IPS DF 19.7 (cell line): Measurements from ENCODE around the gene NPHS1.
"Not testable (repeated sequence)": the region's sequence is repeated elsewhere in the genome, so short reads cannot be mapped to it uniquely, and the experiment has no call there.

Experiments used
- DNase-seq: peaks from one replicate; pipeline ENCODE4 v3.0.0-alpha.2; 2013; ENCODE audit warnings: low read depth, low spot score

Gene NPHS1

DNA sequence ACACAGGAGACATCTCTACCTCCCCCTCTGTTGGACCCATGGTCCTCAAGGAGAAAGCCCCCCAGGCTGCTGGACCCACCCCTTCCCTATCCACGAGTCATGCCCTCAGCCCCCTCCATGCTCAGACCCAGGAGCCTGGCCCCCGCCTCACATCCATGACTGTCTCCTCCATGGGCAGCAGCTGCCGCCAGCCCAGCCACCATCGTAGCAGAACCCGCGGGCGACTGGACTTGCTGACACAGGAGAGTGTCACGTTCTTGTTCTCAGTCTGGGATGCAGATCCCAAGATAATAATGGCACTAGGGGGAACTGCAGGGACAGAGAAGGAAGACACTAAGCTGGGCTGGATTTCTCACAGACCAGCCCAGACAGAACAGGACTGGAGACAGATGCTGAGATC, 3.8 kb downstream of the NPHS1 start:
- no peak for DNase-seq

DNA sequence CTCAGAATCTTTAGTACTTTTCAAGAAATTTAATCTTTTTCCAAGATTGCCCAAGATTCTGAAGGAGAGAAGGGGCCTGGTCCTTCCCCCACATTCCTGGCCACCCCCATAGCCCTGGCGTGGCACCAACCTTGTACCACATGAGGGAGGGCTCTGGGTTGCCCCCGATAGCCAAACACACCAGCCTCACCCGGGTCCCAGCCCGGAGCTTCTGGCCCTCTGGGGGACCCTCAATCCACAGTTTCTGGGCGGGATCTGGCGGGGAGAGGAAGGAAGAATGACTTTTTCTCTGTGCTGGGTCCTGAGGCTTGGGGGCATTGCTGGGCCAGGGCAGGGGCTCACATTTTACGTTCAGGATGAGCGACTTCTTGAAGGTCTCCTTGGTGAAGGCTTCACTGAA, 4.4 kb downstream of the NPHS1 start:
- DNase-seq, result no peak

DNA sequence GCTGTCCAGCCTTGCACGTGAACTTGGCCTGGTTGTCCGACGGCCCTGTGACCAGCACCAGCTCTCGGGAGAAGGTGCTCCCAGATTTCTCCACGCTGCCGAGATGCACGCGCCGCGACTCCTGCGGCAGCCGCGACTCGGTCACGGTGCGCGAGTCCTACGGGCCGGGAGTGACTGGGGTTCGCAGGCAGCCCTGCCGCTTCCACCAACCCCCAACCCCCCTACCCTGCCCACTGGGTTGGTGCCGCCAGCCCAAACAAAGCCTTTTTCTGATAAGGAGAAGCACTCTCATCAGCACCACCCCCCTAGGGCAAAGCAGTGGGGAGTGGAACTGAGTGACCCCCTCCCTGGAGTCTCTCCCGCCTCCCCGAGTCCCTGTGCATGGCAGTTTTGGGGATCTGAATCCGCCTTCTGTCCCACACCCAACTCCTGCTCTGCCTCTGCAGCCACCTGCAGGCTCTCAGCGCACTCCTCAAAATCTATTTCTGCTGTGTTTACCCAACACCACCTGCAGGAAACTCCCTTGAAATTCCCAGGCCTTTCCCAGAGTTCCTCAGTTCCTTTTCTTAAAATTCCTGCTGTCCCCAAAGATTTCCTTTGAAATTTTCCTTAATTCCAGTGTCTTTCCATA, 6.2 kb downstream of the NPHS1 start:
- no peak for DNase-seq

DNA sequence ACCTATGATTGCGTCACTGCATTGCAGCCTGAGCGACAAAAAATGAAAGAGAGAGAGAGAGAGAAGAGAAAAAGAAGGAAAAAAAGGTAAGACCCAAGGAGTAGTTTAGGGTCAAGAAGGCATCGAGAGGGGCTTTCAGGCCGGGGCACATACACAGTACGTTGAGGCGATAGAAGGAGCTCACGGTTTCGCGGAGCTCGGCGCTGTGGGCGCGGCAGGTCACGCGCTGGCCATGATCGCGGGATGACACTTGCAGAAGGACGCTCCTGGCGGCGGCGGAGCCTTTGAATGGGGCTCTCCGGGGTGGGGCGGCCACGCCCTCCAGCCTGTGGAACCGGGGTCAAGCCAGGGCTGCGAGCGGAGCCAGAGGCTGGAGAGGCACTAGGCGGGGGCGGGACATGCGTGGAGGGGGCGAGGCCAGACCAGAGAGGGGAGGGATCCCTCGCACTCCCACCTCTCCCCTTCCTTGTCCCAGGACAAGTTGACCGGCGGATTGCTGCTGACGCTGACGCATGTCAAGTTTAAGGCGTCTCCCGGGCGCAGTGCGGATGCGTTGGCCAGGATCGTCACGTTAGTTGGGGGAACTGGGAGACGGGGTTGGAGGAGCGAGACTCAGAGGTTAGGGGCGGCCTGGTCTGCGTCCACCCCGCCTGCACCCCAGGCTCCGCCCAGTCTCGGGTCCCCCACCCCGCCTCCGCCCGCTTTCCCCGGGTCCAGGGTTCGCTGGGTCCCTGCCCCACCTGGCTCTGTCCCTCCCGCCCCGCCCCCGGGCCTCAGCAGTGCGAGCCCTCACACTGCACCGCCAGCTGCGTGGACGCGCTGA, 6.9 kb downstream of the NPHS1 start:
- DNase-seq, result no peak

DNA sequence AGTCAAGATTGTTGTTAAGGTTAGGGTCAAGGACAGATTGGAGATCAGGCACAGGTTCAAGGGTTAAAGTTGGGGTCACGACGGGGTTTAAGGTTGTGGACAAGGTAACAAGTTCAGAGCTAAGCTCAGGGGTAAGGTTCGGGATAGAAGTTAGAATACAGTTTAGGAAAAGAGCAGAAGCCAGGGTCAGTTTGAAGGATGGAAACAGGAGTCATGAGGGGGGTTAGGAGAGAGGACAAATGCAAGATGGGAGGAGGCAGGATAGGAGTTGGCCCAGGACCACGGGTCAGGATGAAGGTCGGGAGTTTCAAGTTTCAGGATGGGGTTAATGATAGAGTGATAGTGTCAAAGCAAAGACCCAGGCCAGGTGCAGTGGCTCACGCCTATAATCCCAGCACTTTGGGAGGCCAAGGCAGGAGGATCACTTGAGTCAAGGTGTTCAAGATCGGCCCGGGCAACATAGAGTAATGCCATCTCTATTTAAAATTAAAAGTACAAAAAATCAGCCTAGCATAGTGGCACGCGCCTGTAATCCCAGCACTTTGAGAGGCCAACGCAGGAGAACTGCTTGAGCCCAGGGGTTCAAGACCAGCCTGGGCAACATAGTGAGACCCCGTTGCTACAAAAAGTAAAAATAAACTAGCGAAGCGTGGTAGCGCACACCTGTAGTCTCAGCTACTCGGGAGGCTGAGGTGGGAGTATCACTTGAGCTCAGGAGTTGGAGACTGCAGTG, 7.7 kb downstream of the NPHS1 start:
- no peak for DNase-seq

DNA sequence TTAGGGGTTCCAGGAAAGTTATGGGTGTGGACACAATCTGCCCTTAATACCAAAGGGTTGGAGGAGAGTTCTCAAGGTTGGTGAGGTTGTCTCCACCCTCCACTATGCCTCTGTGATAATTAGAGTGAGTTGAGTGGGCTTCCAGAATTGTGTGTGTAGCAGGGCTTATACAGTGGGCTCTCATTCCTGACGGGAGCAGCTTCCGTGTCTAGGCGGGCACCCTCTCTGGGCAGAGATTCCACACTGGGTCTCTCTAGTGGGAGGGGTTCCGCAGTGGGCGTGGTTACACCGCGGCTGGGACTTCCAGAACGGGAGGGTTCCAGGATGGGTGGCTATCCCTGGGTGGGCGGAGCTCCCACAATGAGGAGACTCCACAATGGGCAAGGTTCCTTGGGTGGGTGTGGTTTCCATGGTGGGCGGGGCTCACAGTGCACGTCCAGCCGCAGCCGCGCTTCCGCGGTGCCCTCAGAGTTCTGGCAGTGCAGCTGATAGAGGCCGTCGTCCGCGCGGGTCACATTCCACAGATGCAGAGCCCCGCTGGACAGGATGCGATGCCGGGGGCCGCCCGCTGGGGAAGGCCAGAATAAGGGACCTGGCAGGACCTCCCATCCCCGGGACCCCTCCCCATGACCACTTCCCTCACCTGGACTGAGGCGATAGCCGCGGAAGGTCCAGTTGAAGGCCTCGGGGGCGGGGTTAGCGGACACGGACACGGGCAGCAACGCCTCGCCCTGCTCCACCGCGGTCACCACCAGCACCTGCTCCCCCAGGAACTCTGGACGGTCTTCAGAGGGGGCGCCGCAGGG, 8.4 kb downstream of the NPHS1 start:
- DNase-seq, result no peak

DNA sequence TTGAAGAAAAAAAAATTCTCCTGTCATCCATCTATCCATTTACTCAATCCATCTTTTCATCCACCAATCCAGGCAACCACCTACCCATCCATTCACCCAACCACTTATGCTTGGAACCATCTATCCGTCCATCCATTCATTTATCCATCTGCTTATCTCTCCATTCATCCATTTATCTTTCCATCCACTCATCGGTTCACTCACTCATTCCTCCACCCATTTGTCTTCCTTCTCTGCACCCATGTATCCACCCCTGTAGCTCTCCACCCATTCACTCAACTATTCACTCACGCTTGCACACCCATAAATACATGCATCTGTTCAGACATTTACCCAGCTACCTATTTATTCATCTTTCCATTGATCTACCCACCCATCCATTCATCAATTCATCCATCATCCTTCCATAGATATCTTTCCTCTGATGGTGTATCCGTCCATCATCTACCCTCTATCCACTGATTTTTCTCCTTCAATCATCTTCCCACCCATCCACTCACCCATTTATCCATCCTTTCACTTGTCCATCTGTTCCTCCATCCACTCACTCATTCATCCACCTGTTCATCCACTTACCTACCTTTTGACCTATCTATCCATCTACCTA, 9.5 kb downstream of the NPHS1 start:
- no peak for DNase-seq

DNA sequence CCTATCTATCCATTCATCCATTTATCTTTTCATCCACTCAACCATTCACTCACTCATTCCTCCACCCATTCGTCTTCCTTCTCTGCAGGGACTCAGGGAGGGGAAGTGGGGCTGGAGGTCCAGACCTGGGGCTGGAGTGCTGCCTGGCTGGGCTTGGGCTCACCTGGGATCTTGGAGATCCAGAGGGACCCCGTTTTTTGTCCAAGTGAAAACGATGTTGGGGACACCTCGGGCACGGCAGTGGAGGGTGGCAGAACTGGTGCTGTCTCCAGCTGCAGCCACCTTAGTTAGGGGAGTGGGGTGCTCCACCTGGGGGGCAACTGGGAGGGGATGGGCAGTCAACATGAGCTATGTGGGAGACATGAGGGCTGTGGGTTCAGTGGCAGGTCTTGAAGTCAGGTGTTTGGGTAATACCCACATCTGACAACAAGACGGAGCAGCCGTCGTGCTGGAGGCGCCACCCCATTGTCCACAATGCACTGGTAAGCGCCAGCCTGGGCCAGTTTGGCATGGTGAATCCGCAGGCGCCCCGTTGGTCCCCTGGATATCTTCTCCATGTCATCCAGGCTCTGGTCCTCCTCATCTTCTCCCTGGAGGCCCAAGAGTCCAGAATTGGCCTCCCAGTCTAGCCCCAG, 10.2 kb downstream of the NPHS1 start:
- no peak for DNase-seq

DNA sequence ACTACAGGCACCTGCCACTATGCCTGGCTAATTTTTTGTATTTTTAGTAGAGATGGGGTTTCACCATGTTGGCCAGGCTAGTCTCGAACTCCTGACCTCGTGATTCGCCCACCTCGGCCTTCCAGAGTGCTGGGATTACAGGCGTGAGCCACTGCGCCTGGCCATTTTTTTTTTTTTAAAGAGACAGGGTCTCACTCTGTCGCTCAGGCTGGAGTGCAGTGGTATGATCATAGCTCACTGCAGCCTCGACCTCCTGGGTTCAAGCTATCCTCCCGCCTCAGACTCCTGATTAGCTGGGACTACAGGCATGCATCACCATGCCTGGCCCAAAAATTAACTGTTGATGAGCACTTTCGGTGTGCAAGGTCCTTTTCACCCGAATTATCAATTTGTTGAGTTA, 16.2 kb downstream of the NPHS1 start:
- not testable (repeated sequence) for DNase-seq

DNA sequence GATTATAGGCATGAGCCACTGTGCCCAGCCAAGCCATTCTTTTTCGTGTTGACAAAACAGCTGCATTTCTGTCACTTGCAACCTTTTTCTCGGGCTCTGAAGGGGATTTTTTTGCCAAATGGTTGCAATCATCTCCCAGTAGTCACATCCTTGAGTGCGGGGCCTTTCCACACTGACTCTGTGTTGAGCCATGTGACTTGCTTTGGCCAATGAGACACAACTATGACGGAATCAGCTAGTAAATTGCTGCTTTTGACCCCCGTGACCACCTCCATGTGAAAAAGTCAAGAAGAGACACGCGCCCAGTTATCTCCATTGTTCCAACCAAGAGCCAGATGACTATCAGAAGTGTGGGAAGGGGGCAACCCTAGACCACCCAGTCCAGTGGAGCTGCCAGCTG, 18.3 kb downstream of the NPHS1 start:
- DNase-seq, result no peak

DNA sequence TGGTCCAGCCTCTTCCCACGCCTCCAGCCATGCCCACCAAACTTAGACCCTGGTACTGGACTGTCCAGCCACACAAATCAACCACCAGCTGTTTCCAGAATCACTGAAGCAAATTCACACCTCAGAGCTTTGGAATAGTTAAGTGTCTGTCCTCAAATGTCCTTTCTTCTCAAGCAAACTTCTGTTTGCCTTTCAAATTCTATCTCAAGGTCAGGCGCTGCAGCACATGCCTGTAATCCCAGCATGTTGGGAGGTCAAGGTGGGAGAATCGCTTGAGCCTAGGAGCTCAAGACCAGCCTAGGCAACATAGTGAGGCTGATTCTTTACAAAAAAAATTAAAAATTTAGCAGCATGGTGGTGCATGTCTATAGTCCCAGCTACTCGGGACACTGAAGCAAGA, 20.2 kb downstream of the NPHS1 start:
- no peak for DNase-seq

DNA sequence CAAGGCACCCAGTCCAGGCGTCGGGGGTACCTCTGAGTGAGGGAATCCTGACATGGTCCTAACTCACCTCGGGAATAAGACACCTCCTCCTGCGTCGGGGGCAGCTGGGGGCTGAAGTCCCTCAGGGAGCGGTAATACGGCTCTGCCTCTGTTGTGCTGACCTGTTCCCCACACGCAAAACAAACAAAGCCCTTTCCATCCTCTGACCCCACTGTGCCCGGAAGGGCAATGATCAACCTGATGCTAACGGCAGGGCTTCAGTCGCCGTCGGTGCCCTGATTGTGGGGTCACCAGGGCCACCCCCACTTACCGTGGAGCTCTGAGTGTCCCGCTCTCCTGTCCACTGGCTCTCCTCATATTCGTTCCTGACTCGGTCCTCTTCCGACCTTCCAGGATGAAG, 21.3 kb downstream of the NPHS1 start:
- no peak for DNase-seq

DNA sequence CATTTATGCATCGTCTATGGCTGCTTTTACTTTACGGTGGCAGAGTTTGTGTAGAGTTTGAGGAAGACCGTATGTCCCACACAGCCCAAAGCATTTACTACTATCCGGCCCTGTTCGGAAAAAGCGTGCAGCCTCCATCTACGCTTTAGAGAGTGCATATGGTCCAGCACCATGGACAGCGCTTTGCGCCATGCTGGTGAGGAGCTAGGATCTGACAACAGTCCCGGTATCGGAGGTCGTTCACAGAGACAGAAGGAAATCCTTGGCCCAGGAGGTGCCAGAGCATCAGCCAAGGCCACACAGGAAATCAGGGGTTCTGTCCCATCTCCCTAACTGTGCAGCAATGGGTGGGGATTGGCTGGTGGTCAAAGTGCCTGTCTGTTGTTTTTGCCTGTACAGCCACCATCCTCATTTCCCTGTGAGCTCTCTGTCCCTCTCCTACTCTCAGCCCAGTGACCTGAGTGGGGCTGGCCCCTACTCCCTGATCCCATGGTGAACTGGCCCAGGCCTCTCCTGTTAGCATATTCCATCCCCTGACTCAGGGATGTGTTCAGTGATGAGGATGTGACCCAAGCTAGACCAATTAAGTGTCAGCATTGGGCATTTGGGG, 23.5 kb downstream of the NPHS1 start:
- DNase-seq, result no peak

DNA sequence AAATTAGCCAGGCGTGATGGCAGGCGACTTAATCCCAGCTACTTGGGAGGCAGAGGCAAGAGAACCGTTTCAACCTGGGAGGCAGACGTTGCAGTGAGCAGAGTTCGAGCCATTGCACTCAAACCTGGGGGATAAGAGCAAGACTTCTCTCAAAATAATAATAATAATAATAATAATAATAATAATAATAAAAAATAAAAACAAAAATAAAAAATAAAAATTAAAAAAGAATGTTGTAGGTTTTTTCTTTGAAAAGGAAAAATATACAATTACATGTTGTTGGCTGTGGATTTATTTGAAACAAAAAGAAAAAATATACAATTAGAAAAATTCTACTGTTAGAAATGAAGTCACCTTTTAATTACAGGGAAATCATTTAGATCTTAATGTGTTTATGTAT, 28.2 kb downstream of the NPHS1 start:
- no peak for DNase-seq

DNA sequence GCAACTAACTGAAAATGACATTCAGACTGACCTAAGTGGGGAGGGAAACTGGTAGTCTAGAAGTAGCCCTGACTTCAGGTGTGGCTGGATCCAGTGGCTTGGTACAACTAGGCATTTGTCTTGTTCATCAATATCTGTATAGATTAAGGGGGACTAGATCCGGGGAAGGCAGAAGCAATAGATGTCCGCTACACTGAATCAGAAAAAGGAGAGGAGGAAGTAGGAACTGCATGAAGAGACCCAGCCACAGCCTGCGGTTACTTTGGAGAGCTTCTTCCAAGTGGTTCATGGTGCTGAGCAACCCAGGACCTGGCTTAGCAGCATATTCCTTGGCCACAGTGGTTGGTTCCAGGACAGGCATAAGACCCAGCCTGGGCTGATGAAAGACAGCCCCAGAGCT, 29.7 kb downstream of the NPHS1 start:
- DNase-seq, result no peak

DNA sequence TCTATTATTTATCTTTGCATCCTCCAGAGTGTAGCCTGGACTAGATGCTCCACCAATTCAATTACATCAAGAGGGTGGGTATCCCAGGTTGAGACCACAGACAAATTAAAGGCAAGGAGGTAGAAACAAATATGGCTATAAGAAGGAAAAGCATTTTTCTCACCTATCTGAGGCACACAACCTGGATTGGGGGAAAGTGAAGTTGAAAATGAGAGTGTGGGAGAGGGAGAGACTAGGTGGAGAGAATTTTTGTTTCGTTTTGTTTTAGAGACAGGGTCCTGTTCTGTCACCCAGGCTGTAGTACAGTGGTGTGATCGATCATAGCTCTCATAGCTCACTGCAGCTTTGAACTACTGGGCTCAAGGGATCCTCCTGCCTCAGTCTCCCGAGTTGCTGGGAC, 33.9 kb downstream of the NPHS1 start:
- no peak for DNase-seq

DNA sequence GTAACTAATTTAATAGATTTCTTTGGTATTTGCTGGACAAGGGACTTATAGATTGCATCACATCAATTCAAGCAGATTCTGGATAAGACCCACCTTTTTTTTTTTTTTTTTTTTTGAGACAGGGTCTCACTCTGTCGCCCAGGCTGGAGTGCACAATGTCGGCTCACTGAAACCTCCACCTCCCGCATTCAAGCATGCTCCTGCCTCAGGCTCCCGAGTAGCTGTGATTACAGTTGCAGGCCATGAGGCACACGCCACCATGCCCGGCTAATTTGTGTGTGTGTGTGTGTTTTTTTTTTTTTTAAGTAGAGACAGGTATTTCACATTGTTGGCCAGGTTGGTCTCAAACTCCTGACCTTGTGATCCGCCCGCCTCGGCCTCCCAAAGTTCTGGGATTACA, 35.5 kb downstream of the NPHS1 start:
- DNase-seq, result no peak

DNA sequence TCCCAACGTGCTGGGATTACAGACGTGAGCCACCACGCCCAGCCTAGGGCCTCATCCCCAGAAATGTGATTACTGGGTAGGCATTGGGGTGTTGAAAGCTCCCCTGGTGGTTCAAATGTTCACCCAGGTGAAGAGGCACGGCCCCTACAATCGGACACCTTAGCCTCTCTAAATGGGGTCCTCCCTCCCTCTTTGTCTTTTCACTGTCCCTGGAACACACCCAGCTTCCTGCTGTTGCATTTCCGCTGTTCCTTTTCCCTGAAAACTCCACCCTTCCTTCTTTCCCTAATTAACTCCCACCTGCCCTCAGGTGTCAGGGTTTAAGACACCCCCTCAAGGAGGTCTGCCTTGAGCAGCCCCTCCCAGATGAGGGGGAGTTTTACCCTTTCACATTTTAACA, 36.0 kb downstream of the NPHS1 start:
- DNase-seq, result peak; percentile 17

DNA sequence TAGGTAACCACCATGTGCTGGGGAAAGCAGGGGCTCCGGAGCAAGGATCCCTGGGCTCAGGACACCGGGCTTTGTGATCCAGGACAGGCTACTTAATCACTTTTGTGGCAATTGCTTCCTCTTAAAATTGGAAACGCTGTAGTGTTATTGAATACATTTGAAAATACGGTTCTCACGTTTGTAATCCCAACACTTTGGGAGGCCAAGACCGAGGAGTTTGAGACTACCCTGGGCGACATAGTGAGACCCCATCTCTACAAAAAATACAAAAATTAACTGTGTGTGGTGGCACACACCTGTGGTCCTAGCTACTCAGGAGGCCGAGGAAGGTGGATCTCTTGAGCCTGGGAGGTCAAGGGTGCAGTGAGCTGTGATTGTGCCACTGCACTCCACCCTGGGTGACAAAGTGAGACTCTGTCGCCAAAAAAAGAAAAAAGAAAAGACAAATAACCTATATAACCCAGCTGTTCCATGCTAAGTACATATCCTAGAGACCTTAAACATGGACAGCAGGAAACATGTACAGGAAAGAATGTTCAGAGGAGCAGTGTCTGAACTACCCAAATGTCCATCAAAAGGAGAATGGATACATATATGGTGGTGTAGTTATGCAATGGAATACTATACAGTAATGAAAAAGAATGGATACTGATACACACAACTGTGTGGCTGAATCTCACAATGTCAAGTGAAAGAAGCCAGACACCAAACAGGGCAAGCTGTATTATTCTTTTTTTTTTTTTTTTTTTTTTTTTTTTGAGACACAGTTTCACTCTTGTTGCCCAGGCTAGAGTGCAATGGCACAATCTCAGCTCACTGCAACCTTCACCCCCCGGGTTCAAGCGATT, 39.0 kb downstream of the NPHS1 start:
- no peak for DNase-seq
